GM12878 (cell line): ENCODE measurements around the gene SCN8A. TPM values are rescaled to one million over a fixed set of nuclear protein-coding genes. Genes with fewer than 3 reads are reported as not detected.

Experiments
- ATAC-seq: fragments of 200-7000 bp; cut with Tn5 transposase; 3 replicates; pipeline ENCODE4 v1.9.1; 2020; ENCODE audit warnings: mild to moderate bottlenecking, moderate library complexity
- BruUV-seq: library from RNA; stranded (reverse); fragments of 400-500 nt; replicated peaks from 2 replicates; lab custom pipeline; 2021; lab: Mats Ljungman, UMichigan
- CTCF ChIA-PET: fragments of 300-600 bp; sonication (Branson Sonifier 250); formaldehyde crosslinking; extraction: SDS; loops from one replicate; lab custom pipeline; 2021; ENCODE audit warnings: inconsistent platforms; lab: Yijun Ruan, JAX
- POLR2A ChIA-PET: fragments of 350-600 bp; formaldehyde crosslinking; extraction: SDS; loops from one replicate; lab custom pipeline; 2021; ENCODE audit warnings: inconsistent platforms; lab: Charles Lee
- RAD21 ChIA-PET: fragments of 300-600 bp; sonication (Branson Sonifier 250); formaldehyde crosslinking; loops from one replicate; lab custom pipeline; 2023; ENCODE audit warnings: antibody characterized with exemption; ENCODE audit not compliant: unreplicated experiment; lab: Charles Lee
- SMC1A ChIA-PET: fragments of 300-600 bp; sonication (Branson Sonifier 250); formaldehyde crosslinking; loops from one replicate; lab custom pipeline; 2023; ENCODE audit not compliant: unreplicated experiment, uncharacterized antibody; lab: Charles Lee
- DNase-seq: peaks from one replicate; pipeline ENCODE4 v3.0.0-alpha.2; 2011; ENCODE audit warnings: low read depth, low spot score
- FAIRE-seq: peaks from 3 replicates; lab custom pipeline; 2011; peaks lifted over from hg19 to GRCh38; lab: Jason Lieb, UNC
- H2AFZ ChIP-seq: 2 replicates; pipeline ENCODE4 v1.6.0; 2011; ENCODE audit warnings: low read depth, low read length, control low read depth; ENCODE audit not compliant: control insufficient read depth
- H3K27ac ChIP-seq: 2 replicates; pipeline ENCODE4 v1.5.1; 2011; ENCODE audit warnings: control low read depth; ENCODE audit not compliant: control insufficient read depth, insufficient read depth
- H3K27me3 ChIP-seq, 2 experiments: replicated peaks in 1 of 2; 2 replicates each; pipeline versions ENCODE4 v1.6.0 to v1.6.1; 2011; ENCODE audit warnings: low read length in 1 of 2; ENCODE audit not compliant: control insufficient read depth in 2 of 2, insufficient read depth in 2 of 2
- H3K36me3 ChIP-seq, 2 experiments: 2 replicates each; pipeline ENCODE4 v1.5.1; 2011; ENCODE audit warnings: low read length in 1 of 2; ENCODE audit not compliant: control insufficient read depth in 2 of 2, insufficient read depth in 2 of 2
- H3K4me1 ChIP-seq: 2 replicates; pipeline ENCODE4 v1.6.1; 2011; ENCODE audit warnings: mild to moderate bottlenecking, low read length, moderate library complexity, mixed read lengths; ENCODE audit not compliant: control insufficient read depth, insufficient read depth
- H3K4me2 ChIP-seq: 2 replicates; pipeline ENCODE4 v1.6.0; 2011; ENCODE audit warnings: control low read depth; ENCODE audit not compliant: control insufficient read depth, insufficient read depth
- H3K4me3 ChIP-seq: fragments of 200-600 bp; sonication (generic); 2 replicates; pipeline ENCODE4 v1.5.1; 2016
- H3K79me2 ChIP-seq: 2 replicates; pipeline ENCODE4 v1.6.0; 2011; ENCODE audit warnings: low read length; ENCODE audit not compliant: control insufficient read depth, insufficient read depth
- H3K9ac ChIP-seq: 2 replicates; pipeline ENCODE4 v1.8.0; 2011; ENCODE audit warnings: low read length, control low read depth, mixed read lengths; ENCODE audit not compliant: control insufficient read depth, insufficient read depth
- H3K9me3 ChIP-seq: replicated peaks from 3 replicates; pipeline ENCODE4 v1.5.1; 2011; ENCODE audit warnings: mild to moderate bottlenecking, low read length; ENCODE audit not compliant: control insufficient read depth, insufficient read depth
- H4K20me1 ChIP-seq: 2 replicates; pipeline ENCODE4 v1.6.0; 2011; ENCODE audit not compliant: control insufficient read depth, insufficient read depth
- KAT2A ChIP-seq: conservative IDR thresholded peaks from 2 replicates; pipeline ENCODE4 v1.6.1; 2011; ENCODE audit warnings: low read depth, low read length; ENCODE audit not compliant: control insufficient read depth
- MTA3 ChIP-seq: IDR thresholded peaks from 2 replicates; pipeline ENCODE4 v1.6.1; 2012; ENCODE audit warnings: low read length, inconsistent platforms, borderline replicate concordance
- WGBS: methylation state at CpG from one replicate; pipeline ENCODE4 v1.1.6; 2016; ENCODE audit warnings: low lambda C conversion rate; ENCODE audit not compliant: insufficient replicate concordance, insufficient coverage; ENCODE audit errors: missing lambda C conversion rate; 5-methylcytosine and 5-hydroxymethylcytosine counted together
- in situ Hi-C: fragments of 300-500 bp; cut with MboI; formaldehyde crosslinking; loops from 9 replicates; pipeline ENCODE4 v1.14.3; 2018; ENCODE audit warnings: mixed read lengths
- intact Hi-C: fragments of 100-400 bp; cut with micrococcal nuclease; formaldehyde crosslinking; loops from one replicate; pipeline ENCODE4 v1.14.2; 2022; ENCODE audit not compliant: unreplicated experiment
- polyA plus RNA-seq, 11 experiments: library from polyadenylated mRNA; depleted of rRNA in 4 of 11; unstranded in 6 of 11; stranded (reverse) in 5 of 11; fragments of >200 nt; fragmentation: Nextera tagmentation in 4 of 11; fragmentation: Illumina TruSeq in 1 of 11; extraction: Ambion mirVana in 4 of 11; extraction: Trizol in 1 of 11; gene quantifications; 1 replicate in 1 of 11; 2 replicates in 10 of 11; pipeline versions ENCODE4 v1.2.1 to v1.2.3, GENCODE V29; 2011 to 2016; ENCODE audit warnings: inconsistent platforms in 2 of 11, missing spikeins in 2 of 11, low read depth in 1 of 11
- total RNA-seq, 4 experiments: library from RNA; depleted of rRNA in 3 of 4; stranded (reverse); fragments of >200 nt in 3 of 4; fragmentation: Illumina TruSeq in 1 of 4; extraction: Trizol in 1 of 4; gene quantifications; 2 replicates each; pipeline versions ENCODE4 v1.2.1 to v1.2.3, GENCODE V29; 2013 to 2021
- TF ChIP-seq, protein P1 (sequence below): fragments of 450-650 bp; formaldehyde crosslinking; IDR thresholded peaks from 2 replicates; pipeline ENCODE4 v1.4.0; 2020; ENCODE audit warnings: mild to moderate bottlenecking, moderate library complexity

Gene SCN8A
- total and polyA plus RNA-seq, 10 of the 15 experiments (the other 5 are each of a cell fraction or from before 2014, with no cell fraction given) = 0.02 to 0.23 (median 0.06) TPM; not detected in 2

DNA sequence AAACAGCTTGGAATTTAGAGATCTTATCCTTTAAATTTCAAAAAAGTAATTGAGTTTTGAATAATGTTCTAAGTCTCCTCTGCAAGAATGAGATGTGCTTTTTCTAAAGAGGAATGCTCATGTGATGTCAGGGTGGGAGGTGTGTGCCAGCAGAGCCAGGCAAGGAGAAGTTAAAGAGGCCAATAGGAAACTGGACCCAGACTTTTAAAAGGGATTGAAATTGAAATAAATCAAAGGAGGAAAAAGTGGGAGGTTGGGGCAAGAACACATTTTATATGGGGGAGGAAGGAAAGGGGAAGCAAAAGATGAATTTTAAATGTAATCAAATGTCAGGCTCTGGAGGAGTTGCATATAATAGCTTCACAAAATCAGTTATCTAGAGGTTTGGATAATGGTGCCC lies 131.4 kb downstream of the SCN8A start (continued):
- TF ChIP-seq, protein P1, sequence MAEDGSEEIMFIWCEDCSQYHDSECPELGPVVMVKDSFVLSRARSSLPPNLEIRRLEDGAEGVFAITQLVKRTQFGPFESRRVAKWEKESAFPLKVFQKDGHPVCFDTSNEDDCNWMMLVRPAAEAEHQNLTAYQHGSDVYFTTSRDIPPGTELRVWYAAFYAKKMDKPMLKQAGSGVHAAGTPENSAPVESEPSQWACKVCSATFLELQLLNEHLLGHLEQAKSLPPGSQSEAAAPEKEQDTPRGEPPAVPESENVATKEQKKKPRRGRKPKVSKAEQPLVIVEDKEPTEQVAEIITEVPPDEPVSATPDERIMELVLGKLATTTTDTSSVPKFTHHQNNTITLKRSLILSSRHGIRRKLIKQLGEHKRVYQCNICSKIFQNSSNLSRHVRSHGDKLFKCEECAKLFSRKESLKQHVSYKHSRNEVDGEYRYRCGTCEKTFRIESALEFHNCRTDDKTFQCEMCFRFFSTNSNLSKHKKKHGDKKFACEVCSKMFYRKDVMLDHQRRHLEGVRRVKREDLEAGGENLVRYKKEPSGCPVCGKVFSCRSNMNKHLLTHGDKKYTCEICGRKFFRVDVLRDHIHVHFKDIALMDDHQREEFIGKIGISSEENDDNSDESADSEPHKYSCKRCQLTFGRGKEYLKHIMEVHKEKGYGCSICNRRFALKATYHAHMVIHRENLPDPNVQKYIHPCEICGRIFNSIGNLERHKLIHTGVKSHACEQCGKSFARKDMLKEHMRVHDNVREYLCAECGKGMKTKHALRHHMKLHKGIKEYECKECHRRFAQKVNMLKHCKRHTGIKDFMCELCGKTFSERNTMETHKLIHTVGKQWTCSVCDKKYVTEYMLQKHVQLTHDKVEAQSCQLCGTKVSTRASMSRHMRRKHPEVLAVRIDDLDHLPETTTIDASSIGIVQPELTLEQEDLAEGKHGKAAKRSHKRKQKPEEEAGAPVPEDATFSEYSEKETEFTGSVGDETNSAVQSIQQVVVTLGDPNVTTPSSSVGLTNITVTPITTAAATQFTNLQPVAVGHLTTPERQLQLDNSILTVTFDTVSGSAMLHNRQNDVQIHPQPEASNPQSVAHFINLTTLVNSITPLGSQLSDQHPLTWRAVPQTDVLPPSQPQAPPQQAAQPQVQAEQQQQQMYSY (CRISPR knock-in tag) = no peak
- TF ChIP-seq, all 136 proteins: peak for 0

DNA sequence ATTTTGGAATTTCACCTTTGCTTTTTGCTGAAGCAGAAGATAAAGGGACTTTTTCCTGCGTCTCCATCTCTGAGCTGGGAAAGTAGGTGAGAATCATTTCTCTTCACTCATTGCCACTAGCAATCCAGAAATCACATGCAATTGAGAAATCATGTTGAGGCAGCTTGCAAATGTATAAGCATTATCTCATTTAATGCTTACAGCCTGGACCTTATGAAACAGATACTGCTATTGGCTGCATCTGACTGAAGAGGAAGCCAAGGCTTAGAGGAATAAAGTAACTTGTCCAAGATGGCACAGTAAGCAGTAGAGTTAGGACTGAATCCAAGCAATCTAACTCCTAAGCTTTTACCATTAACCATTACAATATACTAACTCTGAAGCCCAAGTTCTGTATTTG lies 135.1 kb downstream of the SCN8A start:
- ChIA-PET RAD21 (no interaction called here), SMC1A (no interaction called here), POLR2A (no interaction called here), CTCF (interaction anchor here (0.6 kb wide), 1 partner anchor 18 kb away, joined by 3 read pairs; no protein-coding TSS in a partner anchor)
- Histone ChIP-seq H3K4me2 (no peak overlapping the region), H4K20me1 (no peaks in the 10 kb centered on the region), H3K36me3 (no peaks in the 10 kb centered on the region), H3K27me3 (peaks cover 3 to 5% of the 10 kb centered on the region in 2 experiments; a peak in 3 of 4 replicates), H3K4me3 (no peak overlapping the region), H3K27ac (no peak overlapping the region), H2AFZ (no peak overlapping the region), H3K9ac (no peak overlapping the region), H3K79me2 (no peaks in the 10 kb centered on the region), H3K9me3 (no peaks in the 10 kb centered on the region), H3K4me1 (no peaks in the 10 kb centered on the region)
- no peak for DNase-seq
- no peak for FAIRE-seq
- intact Hi-C loops = no loop called here
- no peak for ATAC-seq
- TF ChIP-seq KAT2A (no peak), MTA3 (no peak)
- 21% methylated on average over 1 of the region's 1 CpG for WGBS
- no TSS peak for BruUV-seq
- in situ Hi-C loops = no loop called here
